Neural cell (in vitro differentiated cells): Measurements from ENCODE around the gene INPP5B.

Experiments
- EP300 ChIP-seq: fragments of 450-650 bp; conservative IDR thresholded peaks from 2 replicates; pipeline ENCODE4 v1.6.1; 2014; ENCODE audit warnings: antibody characterized with exemption, mild to moderate bottlenecking, moderate library complexity; ENCODE audit not compliant: poor library complexity, severe bottlenecking
- TF ChIP-seq, protein P1 (sequence below): IDR thresholded peaks from 2 replicates; pipeline ENCODE4 v1.6.1; 2012; ENCODE audit warnings: borderline replicate concordance

DNA sequence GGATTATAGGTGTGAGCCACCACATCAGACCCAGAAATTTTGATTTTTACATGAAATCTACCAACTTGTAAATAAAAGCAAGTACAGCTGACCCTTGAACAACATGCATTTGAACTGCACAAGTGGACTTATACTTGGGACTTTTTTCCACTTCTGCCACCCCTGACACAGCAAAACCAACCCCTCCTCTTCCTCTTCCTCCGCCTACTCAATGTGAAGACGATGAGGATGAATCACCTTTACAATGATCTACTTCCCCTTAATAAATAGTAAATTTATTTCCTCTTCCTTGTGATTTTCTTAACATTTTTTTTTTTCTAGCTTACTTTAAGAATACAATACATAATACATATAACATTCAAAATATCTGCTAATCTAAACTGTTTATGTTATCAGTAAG lies 121.3 kb downstream of the INPP5B start:
- TF ChIP-seq EP300: no peak
- TF ChIP-seq, protein P1, sequence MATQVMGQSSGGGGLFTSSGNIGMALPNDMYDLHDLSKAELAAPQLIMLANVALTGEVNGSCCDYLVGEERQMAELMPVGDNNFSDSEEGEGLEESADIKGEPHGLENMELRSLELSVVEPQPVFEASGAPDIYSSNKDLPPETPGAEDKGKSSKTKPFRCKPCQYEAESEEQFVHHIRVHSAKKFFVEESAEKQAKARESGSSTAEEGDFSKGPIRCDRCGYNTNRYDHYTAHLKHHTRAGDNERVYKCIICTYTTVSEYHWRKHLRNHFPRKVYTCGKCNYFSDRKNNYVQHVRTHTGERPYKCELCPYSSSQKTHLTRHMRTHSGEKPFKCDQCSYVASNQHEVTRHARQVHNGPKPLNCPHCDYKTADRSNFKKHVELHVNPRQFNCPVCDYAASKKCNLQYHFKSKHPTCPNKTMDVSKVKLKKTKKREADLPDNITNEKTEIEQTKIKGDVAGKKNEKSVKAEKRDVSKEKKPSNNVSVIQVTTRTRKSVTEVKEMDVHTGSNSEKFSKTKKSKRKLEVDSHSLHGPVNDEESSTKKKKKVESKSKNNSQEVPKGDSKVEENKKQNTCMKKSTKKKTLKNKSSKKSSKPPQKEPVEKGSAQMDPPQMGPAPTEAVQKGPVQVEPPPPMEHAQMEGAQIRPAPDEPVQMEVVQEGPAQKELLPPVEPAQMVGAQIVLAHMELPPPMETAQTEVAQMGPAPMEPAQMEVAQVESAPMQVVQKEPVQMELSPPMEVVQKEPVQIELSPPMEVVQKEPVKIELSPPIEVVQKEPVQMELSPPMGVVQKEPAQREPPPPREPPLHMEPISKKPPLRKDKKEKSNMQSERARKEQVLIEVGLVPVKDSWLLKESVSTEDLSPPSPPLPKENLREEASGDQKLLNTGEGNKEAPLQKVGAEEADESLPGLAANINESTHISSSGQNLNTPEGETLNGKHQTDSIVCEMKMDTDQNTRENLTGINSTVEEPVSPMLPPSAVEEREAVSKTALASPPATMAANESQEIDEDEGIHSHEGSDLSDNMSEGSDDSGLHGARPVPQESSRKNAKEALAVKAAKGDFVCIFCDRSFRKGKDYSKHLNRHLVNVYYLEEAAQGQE: no peak
